DMS53 treated with DMSO at 0.1 percent for 48 hours (cell line): Measurements from ENCODE around the gene AK8.

Source experiments
- DNase-seq: peaks from one replicate; lab custom pipeline; 2025; ENCODE audit not compliant: unreplicated experiment; lab: John Stamatoyannopoulos, UW

The AK8 gene

DNA sequence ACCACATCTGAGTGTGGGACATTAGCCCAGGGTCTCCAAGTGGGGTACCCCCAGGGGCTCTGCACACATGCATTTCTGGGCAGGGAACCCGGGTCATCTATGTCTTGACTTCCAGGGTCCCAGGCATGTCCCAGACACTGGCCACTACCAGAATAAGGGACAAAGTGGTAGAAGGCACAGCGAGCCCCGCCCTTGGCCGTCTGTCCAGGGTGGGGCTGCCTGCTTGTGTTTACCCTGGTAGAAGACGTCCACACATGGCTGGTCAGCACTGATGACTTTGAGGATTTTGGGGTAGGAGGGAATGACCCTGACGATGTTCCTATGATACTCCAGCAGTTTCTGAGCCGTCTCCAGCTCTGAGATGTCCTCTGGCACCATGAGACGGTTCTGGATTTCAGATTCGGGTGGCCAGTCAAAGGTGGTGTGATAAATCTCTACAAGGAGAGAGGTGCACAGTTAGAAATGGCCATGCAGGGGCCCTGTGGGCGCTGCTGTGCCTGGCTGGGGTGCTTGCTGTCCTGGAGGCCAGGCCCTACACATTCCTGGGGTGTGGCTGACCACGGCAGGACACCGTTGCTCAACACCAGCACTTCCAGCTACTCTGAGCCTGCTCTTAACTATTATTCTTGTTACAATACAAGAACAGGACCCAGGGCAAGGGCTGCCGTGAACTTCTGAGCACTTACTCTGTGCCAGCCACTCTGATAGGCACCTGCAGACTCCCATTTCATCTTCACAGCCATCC, 51.3 kb downstream of the AK8 start:
- no peak for DNase-seq

DNA sequence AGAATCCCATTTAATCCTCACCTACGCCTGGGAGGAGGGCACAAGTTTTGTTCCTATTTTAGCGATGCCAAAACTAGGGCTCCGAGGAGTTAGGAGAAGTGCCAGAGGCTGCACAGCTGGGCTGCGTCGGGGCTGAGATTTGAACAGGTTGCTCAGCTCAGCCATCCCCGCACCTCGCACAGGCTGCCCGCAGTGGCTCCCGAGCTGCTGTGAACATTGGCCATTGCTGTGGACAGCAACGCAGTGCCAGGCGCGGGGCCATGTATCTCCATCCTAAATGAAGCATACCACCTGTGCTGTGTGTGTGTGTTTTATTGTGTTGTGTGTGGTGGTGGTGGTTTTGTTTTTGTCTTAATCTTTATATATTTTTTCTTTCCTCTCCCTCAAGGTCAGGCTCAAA, 52.0 kb downstream of the AK8 start:
- no peak for DNase-seq

DNA sequence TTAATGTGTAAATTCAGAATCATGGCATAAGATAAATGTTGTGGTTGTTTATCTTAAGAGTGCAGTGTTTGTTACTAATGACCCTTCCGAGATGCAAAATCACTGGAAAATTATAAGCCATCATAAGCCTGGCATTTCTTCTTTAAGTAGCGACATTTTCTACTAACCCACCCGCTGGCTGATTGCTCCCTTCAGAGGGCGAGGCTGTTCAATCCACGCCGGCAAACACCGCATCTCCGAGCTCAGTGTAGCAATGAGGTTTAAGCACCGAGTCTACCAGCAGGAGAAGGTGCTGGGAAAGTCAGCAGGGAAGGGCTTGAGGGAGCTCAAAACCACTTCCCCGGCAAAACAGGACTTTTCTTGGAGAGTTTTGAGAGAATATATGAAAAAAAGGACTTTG, 52.7 kb downstream of the AK8 start:
- no peak for DNase-seq

DNA sequence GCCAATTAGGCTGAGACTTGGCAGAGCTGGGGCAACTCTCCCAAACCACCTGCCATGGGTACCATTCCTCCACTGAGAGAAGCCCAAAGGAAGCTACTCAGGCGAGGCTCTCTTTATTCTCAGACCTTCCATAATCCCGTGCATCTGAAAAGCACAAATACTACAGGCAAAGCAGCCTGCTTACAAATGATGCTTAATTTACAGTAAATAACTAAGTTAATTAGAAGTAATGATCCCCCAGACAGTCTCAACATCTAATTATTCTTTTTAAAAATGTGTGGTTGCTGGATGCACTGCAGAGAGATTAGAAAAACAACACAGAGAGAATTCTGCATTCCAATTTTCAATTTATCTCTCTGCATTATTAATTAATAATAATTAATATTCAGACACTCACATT, 53.1 kb downstream of the AK8 start:
- no peak for DNase-seq

DNA sequence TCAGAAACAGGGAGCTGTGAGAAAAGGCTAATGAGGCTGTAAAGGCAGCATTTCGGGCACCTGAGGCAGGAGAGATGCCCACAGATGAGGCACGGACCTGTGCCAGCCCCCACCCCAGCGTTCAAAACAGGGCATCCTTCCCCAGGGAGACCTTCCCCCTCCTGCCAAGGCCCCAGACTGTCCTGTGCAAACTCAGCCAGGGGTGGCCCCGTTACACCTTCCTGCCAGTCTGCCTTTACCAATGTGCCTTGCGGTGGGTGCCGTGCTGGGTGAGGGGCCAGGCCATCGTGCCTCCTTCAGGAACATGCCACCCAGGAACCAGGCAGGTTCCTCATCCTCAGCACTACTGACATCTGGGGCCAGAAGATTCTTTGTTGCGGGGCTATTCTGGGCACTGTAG, 53.9 kb downstream of the AK8 start:
- DNase-seq, result no peak

DNA sequence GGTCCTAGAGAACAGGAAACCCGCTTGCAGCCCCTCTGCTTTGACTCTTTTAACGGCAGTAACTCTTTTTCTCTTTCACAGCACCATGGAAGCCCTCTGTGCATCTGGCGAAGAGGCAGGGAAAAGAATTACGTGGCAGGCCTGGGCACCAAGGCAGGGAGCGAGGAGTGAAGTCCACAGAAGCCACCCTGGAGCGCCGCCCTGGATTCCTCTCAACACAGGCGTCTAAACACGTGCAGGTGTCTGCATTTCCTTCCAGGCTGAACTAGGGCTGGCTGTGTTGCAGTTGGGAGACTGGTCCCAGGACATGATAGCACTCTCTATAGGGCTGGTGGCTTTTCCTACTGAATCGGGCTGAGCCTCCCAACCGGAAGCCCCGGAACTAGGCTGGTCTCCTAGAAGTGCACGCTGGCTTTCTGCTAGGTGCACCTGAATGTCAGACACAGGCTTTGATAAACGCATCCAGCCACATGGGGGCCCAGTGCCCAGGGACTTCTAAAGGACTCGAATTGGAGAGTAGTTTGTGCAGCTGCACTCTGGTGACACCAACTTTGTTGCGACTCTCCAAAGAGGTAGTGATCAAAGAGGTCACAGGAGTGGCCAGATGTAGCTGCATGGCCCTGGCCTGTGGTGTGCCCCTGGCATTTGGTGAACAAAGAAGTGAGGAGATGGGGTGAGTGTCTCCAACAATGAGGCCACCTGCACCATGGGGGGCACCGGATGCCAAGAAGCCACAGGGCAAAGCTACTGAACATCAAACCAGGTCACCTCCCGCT, 54.5 kb downstream of the AK8 start:
- no peak for DNase-seq

DNA sequence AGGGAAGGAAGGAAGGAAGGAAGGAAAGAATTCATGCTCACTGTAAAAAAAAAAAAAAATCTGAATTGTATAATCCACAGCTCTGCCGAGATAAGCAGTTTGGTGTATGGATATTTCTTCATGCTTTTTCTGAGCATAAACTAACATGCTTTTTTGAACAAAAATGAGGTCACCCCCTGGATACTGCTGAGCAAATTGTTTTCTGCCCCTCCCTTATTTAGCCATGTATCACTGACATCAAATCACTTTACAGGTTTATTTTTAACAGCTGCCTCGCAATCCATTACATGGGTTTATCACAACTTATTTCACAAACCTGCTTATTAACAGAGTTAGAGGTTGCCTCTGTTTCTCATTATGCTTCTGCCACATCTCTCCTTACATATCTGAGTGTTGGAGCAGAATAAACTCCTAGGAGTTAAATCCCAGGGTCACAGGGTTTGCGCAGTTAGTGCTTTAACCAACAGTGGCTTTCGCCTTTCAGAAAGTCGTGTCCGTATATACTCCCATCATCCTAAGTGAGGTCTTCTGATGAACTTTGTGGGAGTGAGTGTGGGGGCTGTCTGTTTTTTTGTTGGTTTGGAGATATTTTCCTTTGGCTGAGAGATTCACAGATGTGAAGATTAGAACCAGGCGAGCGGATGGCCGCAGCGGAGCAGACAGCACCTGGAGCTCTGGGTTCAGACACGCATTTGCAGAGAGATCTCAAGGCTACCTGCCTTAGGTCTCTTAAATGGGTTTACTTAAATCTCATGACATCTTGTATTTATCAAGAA, 57.7 kb downstream of the AK8 start:
- DNase-seq, result no peak

DNA sequence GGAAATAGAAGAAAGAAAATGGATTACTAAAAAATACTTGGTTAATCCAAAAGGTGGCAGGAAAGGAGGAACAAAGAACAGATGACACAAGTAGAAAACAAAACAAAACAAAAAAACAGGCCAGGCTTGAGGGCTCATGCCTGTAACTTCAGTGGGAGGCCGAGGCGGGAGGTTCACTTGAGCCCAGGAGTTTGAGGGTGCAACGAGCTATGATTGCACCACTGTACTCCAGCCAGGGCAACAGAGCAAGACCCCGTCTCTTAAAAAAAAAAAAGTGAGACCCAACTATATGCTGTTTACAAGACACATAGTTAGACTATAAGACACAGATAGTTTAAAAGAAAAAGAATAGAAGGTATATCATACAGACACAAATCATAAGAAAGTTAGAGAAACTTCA, 59.5 kb downstream of the AK8 start:
- no peak for DNase-seq

DNA sequence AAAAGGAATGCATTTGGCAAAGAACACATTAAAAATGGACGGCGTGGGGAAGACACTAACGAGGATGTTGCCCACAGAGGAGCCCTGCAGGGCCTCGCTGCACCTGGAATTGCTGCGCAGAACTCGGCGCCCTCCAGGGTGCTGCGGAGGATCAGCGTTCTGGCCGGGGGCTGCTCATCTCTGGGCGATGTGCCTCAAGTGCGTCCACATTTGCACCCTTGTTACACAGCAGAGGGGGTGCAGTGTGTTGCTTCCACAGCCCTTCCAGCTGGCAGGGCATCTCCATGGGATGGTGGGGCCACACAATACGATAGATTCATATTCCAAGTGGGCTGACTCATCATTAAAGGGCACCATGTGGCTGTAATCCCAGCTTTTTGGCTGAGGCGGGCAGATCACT, 63.1 kb downstream of the AK8 start:
- no peak for DNase-seq

DNA sequence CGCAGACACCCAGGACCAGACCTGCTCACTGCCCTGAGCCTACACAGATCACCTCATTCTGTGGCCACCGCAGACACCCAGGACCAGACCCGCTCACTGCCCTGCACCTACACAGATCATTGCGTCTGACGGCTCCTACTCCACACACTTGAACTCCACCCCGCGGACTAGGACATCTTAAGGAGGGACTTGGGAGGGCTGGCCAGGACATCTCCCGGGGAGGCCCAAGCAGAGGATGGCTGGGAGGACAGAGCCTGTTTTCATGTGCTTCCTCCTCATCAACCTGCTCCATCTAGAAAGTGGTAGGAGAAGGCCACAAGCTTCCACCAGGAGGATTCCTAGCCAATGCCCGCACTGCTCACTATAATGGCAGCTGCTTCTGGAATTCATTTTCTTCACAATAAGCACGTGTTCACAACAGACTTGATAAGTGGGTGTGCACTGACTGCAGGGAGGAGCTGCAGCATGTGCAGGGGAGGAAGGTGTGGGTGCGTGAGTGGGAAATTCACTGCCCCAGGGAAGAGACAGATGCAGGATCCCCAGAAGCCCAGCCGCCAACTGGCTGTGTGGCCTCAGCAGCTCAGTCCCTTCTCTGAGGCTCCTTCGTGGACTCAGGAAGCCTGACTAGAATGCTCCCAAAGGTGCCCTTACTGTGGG, 64.8 kb downstream of the AK8 start:
- DNase-seq, result no peak

DNA sequence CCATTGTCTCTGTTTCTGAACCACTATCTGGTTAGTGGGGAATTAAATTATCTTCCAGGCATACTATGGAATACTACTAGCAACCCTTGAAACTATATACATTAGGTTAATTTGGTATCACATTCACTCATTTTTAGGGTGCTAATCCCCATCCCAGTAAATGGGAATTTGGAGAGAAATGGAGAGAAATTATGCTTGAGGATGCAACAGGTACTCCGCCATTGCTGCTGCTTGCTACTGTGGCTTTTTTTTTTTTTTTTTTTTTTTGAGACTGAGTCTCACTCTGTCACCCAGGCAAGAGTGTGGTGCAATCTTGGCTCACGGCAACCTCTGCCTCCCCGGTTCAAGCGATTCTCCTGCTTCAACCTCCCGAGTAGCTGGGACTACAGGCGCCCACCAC, 66.1 kb downstream of the AK8 start:
- no peak for DNase-seq

DNA sequence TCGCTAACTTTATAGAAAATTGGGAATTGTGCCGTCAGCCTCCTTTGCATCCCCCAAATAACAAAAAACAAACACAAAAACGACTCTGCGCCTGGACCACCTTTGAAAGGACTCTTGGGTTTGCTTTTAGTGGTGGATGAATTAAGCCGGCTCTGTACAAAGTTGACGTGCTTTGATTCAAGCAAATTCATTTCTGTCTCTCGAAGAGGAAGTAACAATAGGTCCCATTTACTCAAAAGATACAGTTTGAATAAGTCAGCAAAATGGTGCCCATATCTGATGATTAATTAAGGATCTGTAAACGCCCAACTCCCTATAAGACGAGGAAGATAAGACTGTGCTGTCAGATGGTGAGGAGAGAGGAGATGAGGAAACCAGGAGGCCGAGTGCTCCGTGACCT, 67.8 kb downstream of the AK8 start:
- DNase-seq, result no peak

DNA sequence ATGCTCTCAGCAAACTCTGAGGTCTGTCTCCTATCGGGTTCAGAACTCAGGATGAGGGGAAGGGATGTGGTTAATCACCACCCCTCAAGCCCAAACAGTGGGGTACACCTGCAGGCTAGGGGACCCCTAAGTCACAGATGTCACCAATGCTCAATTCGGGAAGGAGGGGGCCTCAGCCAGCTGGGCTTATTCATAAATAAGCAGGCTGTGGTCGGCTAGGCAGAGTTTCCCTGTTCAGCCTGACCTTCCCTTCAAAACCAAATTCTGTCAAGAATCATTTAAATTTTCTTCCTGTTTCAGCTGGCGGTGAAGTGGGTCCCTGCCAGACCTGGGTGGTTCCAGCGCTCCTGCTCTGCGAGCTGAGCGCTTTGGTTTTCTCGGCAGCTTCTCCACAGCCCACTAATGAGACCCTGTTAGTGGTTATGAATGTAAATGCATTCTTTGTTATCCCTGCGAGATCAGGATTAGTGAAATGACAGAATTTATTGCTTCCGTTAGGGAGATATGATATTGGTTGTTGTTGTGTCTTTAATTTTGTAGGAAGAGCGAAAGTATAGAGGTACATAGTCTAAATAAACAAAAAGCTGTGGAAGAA, 68.3 kb downstream of the AK8 start:
- DNase-seq, result no peak

DNA sequence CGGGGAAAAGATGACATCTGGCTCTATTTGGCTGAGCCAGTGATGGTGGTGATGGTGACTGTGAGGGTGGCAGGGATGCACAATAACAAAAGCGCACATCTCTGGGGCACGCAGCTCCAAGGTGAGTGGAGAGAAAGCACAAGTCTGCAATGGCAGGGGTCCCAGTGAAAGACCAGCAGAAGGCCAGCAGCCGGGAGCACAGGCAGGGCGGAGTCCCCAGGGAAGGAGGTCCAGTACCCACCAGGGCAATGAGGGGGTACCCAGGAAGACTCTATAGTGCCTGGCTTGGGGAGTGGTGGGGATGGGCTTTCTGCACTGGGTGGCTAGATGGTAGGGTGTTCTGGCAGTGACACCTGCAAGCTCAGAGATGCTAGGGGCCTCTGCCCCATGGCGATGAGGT, 69.4 kb downstream of the AK8 start:
- DNase-seq, result no peak

DNA sequence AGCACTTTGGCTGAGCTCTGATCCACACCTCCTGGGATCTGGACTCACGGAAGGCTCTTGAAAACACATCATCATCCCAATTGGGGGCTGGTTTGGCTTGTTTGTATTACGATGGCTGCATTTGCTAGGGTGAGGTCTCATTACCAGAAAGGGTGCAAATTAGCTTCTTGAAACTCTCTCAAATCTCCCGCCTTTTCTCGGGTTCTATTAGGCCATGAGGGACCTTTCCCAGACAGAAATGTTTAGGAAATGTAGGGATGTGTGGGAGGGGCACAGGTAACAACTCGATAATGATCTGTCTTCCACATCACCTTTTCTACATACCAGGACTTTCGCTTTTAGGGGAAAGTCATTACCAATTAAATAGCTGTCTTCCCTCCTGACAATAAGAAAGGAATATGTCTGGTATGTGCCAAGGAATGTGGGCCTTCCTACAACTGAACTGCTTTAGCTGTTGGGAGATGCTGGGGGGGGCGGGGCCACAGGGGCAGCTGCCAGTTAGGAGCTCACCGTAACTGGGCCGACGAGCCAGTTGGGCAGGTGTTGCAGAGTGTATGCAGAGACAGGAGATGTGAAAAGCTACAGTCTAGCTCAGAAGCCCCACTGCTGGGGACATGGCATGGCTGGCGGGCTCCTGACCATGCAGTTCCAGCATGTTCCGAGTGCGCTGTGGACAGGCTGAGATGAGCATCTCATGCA, 71.2 kb downstream of the AK8 start:
- no peak for DNase-seq

DNA sequence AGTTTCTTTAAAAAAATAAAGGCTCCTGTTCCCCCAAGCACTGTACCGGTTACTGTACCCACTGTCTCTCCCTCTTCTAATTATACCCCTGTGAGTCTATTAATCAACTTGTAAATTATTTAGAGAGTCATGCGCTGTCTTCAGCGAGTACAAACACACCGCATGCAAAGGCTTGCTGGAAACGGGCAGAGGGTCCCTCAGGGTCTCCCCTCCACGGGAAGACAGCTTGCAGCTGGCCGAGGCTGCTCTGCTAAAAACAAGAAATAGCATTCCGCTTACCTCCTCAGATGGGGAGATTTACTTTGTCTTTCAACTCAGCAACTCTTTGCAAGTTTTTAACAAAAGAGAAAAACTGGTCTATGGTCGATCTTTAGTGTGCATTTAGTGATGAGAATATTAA, 71.8 kb downstream of the AK8 start:
- DNase-seq, result no peak

DNA sequence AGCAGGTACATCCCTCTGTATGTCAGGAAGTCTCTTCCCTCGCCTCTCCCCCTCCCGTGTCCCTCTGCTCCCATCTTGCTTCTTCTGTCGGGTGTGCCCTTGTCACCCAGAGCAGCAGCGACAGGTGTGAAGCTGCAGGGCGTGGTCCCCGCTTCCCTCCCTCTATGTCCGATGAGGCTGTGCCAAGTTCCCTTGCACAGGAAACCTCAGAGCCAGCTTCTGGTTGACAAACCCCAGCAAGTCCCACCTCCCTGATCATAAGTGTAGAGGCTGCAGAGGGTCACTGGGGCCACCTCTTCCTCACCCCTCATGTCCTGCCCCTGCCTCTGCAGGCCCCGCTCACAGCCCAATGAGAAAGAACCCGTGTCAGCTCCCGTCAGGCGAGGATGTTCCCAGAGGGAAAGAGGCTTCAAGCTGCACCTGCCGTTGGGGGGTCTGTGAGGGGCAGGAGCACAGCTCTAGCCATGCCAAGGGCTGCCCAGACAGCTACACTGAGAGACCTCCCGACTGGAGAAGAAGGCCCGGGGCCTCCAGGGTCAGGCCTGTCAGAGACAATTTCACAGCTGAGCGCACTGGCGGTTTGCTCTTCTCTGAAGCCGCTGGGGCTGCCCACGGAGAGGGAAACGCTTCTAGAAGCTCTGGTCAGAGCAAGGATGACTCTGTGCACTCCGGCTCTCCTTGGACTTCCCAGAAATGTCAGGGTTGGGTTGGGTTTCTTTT, 73.3 kb downstream of the AK8 start:
- DNase-seq, result no peak

DNA sequence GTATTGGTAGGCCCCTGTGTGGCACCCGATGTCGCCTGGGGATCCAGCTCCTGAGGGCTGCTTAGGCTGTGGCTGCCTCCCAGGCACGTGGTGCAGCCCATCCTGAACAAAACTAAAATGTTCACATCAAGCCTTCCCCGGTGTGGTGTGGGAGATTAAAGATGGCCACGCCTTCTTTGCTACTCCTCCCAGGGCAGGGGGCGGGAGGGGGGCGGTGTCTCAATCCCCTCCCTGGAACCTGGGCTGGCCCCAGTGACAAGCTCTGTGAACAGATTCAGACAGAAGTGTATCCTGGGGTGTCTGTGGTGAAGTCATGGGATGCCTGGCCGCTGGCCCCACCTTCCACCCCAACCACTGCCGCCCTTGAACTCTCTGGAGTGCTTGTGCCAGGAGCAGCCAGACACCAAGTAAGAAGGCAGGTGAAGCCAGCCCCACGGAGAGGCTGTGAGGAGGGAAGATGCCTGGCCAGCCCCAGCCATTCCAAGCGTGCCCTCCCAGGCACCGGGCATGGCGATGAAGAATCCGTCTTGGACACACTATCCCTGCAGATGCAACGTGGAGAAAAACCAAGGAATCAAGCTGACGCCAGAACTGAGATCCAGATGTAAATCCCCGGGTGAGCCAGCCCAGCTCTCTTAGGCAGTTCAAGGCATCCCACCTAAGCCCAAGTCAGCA, 75.8 kb downstream of the AK8 start:
- DNase-seq, result no peak

DNA sequence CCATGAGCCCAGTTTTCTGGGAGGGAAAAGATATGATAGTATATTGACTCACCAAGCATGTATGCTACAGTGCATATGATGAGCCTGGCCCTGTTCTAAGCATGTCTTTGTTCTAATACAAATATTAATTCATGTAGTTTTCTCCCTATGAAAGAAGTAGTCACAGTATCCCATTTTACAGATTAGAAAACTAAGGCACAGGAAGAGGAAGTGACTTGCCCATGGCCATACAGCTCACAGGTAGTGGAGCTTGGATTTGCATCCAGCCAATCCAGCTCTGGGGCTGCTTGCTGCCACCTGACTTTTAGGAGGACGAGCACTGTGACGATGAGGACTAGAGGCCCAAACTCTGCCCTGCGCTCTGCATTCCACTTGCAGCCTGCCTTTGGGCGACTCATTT, 76.4 kb downstream of the AK8 start:
- DNase-seq, result no peak
